NCI-H460 (cell line): ENCODE data around the gene HIPK2. TPM values are rescaled to one million over a fixed set of nuclear protein-coding genes. Genes with fewer than 3 reads are reported as not detected.

Experiments
- DNase-seq: peaks from one replicate; pipeline ENCODE4 v3.0.0-alpha.2; 2016; ENCODE audit warnings: low read depth; ENCODE audit errors: extremely low read depth
- polyA plus RNA-seq: library from polyadenylated mRNA; depleted of rRNA; stranded (reverse); fragments of >200 nt; gene quantifications from 2 replicates; pipeline ENCODE4 v1.2.3, GENCODE V29; 2014; cell fraction: nucleus; rRNA removed
- total RNA-seq: library from RNA; depleted of rRNA; stranded (reverse); fragments of >200 nt; shearing (Covaris generic); gene quantifications from 2 replicates; pipeline ENCODE4 v1.2.3, GENCODE V29; 2014; rRNA removed

The HIPK2 gene
- total RNA-seq = 20.6 and 24.3 TPM in 2 replicates
- polyA plus RNA-seq = 7.7 and 9.1 TPM in 2 replicates

GRCh38 chr7:139777948-139778841 lies at the start of gene HIPK2:
TSS of gene HIPK2 (minus strand) at chr7:139777998. CDS start at chr7:139777623, 375 bp downstream.
- peak; percentile 54 for DNase-seq

- no peak for DNase-seq
Observed at GRCh38 chr7:139827042-139827441, 49.2 kb upstream of the HIPK2 start.

DNA sequence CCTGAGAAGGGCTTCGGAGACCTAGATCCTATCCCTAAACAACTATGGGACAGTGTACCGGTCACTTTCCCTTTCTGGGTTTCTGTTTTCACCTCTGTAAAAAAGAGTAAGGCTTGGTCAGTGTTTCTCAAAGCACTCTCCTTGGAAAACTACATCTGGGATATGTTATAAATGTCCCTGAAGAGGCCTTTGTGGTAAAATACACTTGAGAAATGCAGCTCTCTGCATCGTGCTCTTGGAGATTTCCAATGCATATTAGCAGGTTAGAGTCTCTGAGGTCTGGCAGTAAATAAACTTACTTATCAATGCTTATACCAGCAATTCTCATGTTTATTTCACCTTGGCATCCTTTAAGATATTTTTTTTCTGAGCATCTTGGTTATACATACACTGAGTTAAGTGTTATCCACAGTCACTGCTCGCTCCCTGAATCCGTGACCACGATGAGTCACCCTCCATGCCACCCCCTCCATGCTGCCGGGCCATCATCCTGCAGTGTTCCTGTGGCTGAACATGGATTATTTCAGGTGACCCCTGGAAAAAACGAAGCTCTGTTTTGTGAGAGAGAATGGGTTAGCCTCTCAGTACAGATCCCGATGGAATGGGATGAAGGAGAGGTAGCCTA lies 48.0 kb upstream of the HIPK2 start:
- no peak for DNase-seq

- no peak for DNase-seq
Observed at GRCh38 chr7:139823959-139824521, 46.2 kb upstream of the HIPK2 start.

GRCh38 chr7:139822855-139823254 lies 45.1 kb upstream of the HIPK2 start:
- no peak for DNase-seq

GRCh38 chr7:139821349-139822105 lies 43.7 kb upstream of the HIPK2 start:
- no peak for DNase-seq

DNA sequence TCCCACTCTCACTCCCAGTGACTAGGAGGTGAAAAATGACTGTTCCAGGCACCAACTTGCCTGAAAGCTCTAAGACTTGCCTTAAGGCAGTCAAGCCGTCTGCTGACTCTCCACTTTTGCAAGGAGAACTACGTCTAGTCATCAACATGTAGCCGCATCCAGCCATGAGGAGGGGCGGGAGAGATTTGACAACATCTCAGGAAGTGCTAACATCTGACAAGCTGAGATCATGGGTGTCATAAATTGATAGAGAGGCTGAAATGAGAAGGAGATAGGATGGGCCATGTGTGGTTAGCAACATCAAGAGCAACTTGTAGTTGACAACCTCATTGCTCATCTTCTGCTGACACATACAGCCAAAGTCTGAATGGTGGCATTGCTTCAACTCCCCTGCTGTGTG lies 42.3 kb upstream of the HIPK2 start:
- DNase-seq = no peak

GRCh38 chr7:139817249-139817648 lies 39.5 kb upstream of the HIPK2 start:
- DNase-seq = no peak

DNA sequence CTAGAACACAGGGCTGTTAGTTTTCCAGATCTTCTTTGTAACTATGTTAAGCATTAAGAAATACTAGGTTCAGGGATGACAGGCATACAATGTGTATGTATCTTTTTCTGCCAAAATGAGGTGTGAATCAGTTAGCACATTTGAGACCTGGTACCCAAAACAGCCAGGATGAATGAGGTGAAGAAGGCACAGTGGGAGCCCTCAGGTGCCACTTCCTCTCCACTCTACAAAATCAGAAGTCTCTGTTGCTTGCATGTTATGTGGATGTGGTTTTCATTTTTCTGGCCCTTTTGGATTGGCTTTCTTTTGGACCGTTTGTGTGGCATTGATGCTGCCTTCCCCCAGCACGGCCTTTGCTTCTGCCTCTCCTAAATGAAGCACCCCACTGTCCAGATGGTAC lies 35.9 kb upstream of the HIPK2 start:
- no peak for DNase-seq

DNA sequence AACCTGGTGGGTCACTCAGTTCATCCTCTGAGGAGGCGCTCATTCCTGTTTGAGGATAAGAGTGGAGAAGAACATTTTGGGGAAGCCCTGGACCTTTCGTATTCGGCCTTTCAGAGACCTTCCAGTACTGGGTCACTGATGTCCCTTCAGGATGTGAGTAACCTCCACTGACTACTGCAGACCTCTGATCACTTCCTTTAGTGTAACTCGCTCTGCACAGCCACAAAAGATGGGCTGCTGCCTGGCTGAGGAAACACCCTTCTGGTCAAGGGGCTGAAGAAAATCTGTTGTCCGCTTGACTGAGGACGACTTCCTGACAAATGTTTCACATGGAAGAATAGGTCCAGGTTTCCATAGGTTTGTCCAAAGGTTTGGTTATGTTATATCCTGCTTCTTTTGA lies 35.4 kb upstream of the HIPK2 start:
- DNase-seq = no peak

DNA sequence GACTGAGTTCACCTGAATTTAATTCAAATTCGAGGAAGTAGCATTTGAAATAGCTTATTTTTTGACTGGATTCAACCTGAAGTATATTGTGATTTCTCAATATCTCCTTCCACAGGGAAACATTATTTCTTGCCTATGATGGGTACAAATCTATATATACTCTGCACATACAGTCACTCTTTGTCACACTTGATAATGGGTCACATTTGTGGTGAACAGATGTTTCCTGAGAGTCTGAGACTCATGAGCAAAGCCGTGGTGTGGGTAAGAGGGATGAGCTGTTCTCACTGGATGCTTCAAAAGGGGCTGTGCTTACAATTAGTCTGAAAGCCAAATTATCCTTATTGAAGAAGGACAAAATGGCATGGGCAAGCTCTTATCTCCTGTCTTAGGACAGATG lies 33.3 kb upstream of the HIPK2 start:
- no peak for DNase-seq

DNA sequence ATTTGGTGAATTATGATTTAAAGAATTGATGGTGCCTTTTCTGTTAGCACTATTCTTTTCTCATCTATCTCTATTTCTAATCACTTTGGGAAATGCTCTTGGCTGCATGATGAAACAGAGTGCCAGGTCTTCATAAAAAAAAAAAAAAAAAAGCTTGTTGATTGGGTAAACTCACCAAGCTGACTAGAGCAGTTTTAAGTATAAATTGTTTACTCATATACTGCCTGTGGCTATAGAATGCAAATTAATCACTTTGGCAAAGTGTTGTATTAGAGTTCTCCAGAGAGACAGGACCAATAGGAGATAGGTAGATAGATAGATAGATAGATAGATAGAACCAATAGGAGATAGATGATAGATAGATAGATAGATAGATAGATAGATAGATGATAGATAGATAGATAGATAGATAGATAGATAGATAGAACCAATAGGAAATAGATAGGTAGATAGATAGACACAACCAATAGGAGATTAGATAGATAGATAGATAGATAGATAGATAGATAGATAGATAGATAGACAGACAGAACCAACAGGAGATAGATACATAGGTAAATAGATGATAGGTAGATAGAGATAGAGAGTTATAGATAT lies 31.1 kb upstream of the HIPK2 start:
- DNase-seq = no peak

DNA sequence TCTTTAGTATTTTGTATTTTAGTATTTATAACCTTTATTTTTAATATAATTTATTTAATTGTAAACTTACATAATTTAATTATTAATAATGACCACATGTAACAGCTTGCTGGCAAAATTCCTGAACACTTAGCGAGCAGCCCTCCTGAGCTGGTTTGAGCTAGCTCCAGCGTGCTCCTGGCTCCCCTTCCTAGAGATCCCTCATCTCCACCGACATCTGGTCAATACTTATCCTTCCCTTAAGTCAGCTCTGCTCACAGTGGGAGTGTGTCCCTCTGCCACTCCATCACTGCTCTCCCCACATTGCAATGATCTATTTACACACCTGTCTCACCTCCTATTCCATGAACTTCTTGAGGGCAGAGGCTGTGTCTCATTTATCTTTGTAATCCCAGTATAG lies 30.6 kb upstream of the HIPK2 start:
- DNase-seq = no peak

- DNase-seq = no peak
Observed at GRCh38 chr7:139807009-139807408, 29.2 kb upstream of the HIPK2 start.

- DNase-seq = no peak
Observed at GRCh38 chr7:139804571-139804970, 26.8 kb upstream of the HIPK2 start.

- DNase-seq = no peak
Observed at GRCh38 chr7:139799586-139799985, 21.8 kb upstream of the HIPK2 start.

GRCh38 chr7:139798892-139799291 lies 21.1 kb upstream of the HIPK2 start:
- DNase-seq = no peak

DNA sequence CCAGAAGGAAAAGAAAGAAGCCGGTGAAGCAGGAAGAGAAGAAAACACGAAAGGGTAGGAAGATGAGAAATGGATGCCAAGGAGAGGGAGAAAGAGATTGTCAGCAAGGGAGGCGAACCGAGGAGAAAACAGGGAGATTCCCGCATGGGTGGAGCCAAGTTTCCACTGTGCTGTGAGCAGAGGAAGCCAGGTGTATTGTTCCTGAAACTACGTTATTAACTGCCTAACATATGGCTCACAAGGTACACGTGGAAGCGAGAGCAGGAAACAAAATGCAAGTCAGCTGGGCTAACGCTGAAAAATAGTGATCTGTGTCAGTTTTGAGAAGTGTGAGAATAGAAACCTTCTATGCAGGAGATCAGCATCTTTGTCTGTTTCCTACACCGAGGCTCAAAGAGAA lies 20.4 kb upstream of the HIPK2 start:
- DNase-seq = no peak

DNA sequence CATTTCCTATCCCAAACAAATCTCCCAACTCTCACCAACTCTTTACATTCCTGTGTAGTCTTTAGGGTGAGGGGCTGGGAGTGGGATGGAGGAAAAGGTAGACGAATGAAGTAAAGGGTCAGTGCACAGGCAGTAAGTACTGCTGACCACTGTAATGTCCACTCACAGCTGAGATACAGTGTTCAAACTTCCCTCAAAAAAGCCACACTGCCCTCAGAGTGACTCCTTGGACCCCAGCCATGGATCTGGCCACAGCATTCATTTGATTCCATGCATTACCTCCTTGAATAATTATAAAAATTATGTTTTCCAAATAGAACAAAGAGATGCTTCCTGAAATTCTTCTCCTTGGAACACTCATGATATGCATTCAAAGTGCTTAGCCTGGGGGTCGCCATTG lies 19.8 kb upstream of the HIPK2 start:
- no peak for DNase-seq

- DNase-seq = no peak
Observed at GRCh38 chr7:139791316-139791715, 13.5 kb upstream of the HIPK2 start.

GRCh38 chr7:139784648-139785047 lies 6.8 kb upstream of the HIPK2 start:
- DNase-seq = no peak
